GM19463 (cell line): ENCODE results near the gene TSKS.

Experiments used
- ATAC-seq: cut with Tn5 transposase; IDR thresholded peaks from one replicate; pipeline ENCODE4 v1.9.1; 2021; ENCODE audit warnings: mild to moderate bottlenecking, moderate library complexity; ENCODE audit not compliant: unreplicated experiment

TSKS gene, protein sequence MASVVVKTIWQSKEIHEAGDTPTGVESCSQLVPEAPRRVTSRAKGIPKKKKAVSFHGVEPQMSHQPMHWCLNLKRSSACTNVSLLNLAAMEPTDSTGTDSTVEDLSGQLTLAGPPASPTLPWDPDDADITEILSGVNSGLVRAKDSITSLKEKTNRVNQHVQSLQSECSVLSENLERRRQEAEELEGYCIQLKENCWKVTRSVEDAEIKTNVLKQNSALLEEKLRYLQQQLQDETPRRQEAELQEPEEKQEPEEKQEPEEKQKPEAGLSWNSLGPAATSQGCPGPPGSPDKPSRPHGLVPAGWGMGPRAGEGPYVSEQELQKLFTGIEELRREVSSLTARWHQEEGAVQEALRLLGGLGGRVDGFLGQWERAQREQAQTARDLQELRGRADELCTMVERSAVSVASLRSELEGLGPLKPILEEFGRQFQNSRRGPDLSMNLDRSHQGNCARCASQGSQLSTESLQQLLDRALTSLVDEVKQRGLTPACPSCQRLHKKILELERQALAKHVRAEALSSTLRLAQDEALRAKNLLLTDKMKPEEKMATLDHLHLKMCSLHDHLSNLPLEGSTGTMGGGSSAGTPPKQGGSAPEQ

DNA sequence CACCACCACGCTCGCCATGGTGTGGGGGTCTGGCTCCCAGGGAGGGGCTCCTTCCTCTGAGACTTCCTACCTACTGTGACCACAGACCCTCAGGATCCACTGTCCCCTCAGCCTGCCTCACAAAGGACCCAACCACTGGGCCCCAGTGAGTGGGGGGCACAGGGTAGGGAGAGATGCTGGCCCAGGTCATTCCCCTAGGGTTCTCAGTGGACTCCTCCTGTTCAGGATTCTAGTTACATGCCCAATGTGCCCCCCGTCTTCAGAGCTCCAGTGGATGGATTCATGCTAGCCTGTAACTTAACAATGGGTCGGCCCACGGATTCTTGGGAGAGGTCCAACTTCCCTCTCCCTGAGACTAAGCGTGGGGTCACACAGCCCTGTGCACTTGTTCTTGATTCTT, at the start of gene TSKS:
TSS of gene TSKS (minus strand) at position 77 of the 400 bp plus-strand sequence. CDS start at position 18, 59 bp downstream.
- ATAC-seq, result no peak

DNA sequence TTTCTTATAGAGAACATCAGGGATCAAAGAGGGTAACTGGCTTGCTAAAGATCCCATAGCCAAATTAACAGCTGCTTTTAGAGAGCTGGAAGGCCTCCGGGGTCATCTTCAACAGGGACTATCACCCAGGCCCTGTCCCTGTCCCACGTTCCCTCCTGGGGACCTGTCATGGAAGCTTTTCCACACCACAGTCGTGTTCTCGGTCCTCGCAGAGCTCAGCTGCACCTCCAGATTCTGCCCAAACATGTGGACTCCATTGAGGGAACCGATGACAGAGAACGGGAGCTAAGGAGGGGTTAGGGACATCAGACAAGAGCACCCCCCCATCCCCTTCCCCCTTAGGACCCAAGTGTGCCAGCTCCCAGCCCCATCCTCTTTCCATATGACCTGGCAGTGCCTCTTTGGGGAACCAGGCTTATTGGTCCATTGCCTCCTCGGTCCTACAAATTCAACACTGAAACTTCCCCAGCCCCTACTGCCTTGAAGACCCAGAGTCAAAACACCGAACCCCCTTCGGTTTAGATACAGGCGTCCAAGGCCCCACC, 49.4 kb upstream of the TSKS start:
- ATAC-seq, result no peak

DNA sequence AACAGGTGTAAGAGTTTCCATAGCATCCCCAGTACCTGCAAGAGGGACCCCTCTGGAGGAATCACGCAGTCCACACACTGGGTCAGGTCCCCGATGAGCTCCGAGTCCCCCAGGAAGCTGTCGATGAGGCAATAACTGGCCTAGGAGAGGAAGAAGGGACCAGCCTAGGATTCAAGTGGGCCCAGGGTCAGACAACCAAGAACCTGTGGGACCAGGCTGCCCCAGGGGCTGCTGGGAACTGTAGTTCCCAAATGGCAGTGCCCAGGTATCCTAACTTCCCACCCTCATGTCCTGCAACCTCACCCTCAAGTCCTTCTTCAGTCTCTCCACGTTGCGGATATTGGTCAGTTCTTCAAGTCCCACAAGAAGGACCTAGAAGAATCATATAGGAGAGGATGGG, 48.2 kb upstream of the TSKS start:
- ATAC-seq, result no peak

DNA sequence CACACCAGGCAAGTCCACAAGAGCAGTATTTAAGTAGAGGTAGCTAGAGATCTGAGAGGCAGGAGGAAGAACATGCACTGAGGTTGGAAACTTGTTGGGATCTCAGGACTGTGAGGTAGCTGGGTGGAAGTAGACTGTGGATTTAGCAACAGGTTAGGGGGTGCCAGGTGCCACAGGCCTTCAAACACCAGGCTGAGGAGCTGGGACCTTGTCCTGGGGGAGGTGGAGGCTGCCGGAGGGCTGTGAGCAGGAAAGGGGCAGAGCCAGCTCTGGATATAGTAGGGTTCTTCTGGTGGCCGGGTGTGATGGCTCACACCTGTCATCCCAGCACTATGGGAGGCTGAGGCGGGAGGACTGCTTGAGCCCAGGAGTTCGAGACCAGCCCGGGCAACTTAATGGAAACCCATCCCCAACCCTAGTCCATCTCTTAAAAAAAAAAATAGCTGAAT, 46.9 kb upstream of the TSKS start:
- ATAC-seq, result no peak

DNA sequence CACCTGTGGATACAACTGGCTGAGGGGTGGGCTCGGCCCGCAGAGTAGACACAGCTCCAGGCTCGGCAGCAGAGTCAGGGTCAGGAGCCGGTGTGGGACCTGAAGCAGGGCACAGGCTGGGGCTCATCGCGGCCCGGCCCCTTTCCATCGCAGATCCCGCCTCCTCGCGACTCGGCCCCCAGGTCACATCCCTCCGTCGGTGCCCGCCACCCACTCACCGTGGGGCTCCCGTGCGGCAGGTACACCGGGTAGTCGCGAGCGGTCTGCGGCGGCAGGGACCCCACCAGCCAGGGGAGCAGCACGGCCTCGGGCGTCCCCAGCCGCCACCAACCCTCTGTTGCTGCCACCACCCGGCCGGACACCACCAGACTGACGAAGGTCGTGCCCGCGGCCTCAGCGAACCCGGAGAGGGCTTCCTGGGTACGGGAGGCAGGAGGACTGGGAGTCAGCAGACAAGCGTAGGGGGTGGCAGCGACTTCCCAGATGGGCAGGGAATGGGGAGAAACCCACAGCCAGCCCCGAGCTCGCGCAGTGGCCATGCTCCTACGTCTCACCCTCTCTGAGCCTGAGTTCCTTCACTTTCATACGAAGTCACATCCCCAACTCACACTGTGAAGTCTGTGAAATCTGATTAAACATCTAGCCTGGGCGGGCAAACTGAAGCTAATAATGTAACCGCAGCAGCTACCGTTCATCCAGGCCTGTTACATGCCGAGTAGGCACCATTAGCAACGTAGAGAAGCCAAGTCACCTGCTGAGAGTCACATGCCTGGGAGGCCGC, 46.2 kb upstream of the TSKS start:
- ATAC-seq, result no peak

DNA sequence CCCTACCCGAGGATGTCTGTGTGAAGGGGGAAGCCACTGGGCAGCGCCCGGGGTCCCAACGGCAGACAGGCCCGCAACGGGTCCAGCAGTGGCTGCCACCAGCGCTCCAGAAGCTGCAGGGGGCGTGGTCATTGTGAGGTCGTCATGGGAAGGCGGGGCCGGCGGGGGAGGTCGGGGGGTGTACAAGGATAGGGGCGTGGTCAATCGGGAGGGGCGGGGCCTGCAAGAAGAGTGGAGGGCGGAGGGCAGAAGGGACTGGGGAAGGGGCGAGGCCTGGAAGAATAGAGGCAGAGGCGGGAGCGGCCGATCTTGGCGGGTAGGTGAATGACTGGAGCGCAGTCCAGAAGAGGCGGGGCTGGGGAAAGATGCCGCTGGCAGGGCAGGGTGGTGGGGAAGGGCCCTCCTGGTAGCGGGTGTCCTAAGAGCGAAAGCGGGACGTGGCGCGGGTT, 45.6 kb upstream of the TSKS start:
- ATAC-seq, result no peak

DNA sequence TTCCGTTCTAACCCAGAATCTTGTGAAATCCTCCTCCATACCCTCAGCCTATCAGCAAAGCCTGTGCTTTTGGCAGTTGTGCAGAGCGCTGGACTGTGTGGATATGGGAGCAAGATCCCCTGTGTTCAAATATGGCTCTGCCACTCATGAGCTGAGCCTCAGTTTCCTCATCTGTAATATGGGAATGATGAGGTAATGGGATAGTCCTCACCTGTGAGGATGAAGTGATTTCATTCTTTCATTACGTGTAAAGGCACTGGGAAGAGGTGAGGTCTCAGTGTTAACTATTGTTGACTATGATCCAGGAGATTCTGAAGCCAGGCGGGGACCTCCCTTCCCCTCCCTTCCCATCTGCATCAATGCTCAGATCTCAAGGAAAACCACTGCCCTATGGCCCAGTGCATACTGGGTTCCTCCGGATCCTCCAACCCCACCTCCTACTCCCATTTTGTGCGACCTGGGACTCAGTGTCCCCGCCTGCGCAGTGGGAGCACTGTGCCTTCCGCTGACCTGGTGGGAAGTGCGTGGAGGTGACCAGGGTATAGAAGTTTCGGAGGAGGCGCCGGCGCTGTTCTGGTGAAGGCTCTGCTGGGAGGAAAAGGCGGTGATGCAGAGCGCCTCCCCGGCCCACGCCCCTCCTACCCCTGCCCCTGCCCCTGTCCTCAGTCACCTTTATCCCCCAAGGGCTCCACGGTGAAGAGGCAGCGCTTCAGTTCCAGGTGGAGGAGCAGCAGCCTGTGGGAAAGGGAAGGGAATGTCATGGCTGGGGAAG, 45.0 kb upstream of the TSKS start:
- no peak for ATAC-seq

DNA sequence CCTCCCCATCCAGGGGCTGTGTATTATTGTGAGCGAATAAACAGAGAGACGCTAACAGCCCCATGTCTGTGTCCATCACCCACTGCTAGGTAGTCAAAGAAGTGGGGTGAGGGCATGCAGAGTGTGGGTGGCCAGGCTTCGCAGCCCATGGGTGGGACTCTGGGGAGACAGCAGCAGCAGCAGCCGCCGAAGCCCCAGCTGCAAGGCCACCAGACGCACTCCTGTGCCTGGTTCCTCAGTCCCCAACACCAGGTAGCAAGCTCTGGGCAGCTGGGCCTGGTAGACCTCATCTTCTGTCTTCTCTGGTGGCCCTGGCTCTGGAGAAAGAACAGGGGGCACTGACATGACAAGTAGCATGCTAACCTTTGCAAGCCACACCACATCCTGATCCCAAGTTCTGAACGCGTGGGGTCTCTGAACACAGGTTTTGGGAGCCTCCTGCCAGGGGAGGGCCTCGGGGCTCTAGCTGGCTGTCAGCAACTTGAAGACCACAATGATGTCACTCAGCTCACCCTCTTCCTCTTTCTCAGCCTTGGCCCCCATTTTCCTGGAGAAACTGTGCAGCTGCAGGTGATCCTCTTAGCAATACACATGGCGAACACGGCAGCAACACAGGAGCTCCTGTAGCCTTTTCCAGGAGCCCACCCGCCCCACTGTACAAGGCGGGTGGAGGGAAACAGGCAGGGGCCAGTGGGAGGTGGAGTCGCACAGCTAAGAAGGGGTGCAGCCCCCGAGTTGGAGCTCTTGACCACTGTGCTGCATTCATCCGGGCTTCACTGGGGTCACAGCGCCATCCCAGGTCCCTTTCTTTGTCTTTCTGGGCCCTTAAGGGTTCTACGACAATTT, 44.2 kb upstream of the TSKS start:
- no peak for ATAC-seq

DNA sequence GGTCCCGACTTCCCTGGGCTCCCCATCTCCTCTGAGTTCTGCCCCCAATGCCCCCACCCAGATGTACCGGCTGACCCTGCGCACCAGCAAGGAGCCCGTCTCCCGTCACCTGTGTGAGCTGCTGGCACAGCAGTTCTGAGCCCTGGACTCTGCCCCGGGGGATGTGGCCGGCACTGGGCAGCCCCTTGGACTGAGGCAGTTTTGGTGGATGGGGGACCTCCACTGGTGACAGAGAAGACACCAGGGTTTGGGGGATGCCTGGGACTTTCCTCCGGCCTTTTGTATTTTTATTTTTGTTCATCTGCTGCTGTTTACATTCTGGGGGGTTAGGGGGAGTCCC, 43.5 kb upstream of the TSKS start:
- ATAC-seq, result no peak

DNA sequence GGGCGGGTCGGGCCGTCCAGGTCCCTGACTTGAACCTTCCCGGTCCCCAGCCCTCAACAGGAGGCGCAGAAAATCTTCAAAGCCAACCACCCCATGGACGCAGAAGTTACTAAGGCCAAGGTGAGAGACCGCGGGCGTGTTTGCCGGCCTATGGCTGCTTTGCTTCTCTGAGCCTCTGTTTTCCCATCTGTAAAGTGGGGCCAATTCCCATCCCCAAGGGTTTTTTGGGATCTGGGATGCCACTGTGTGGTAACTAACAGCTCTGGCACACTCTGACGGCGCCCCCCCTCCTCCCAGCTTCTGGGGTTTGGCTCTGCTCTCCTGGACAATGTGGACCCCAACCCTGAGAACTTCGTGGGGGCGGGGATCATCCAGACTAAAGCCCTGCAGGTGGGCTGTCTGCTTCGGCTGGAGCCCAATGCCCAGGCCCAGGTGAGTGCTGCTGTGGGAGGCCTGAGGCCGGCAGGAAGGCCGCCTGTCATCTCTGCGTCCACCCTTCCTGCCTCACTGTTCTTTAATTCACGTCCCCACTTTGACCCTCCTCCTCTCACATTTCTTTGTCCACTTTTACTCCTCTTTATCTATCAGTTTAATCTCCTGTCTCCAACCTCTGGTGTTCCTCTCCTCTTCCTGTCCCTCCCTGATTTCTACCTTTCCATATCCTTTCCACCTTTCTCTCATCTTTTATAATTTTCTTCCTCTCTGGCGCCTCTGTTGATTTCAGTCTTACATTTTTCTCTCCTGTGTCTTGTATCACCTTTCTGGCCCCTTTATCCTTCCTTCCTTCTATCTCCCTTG, 42.9 kb upstream of the TSKS start:
- ATAC-seq, result no peak

DNA sequence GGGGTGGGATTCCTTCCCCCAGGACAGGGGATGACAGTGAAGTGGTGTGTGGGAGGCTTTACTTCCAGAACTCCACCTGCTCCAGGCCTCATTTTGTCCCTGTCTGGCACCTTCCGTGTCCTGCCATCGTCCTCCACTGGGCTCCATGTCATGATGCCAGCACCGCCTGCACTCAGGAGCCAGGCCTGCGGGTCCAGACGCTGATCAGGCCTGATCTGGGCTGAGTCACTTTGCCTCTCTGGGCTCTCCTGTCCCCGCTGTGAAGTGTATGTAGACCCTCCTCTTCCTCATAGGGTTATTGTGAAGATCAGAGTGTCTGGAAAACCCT, 40.4 kb upstream of the TSKS start:
- no peak for ATAC-seq

DNA sequence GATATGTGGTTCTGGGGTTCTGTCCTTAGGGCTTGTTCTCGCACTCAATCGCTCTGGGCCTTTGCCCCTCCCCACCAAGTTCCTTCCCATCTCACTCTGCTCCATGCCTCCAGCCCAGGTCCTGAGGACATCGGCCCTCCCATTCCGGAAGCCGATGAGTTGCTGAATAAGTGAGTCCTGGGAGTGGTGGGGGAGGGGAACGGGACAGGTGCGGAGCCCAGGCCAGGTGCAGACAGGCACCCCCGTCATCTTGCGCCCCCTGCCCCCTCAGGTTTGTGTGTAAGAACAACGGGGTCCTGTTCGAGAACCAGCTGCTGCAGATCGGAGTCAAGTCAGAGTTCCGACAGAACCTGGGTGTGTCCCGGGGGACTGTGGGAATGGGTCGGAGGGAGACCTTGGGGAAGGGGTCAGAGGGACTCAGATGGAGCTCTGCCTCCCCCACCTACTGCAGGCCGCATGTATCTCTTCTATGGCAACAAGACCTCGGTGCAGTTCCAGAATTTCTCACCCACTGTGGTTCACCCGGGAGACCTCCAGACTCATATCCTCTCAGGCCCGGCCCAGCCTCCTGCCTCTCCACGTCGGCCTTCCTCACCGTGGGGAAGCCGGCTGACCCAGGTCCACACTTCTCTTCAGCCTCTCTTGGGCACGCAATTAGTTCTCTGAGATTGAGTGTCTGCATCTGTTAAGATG, 39.9 kb upstream of the TSKS start:
- no peak for ATAC-seq

DNA sequence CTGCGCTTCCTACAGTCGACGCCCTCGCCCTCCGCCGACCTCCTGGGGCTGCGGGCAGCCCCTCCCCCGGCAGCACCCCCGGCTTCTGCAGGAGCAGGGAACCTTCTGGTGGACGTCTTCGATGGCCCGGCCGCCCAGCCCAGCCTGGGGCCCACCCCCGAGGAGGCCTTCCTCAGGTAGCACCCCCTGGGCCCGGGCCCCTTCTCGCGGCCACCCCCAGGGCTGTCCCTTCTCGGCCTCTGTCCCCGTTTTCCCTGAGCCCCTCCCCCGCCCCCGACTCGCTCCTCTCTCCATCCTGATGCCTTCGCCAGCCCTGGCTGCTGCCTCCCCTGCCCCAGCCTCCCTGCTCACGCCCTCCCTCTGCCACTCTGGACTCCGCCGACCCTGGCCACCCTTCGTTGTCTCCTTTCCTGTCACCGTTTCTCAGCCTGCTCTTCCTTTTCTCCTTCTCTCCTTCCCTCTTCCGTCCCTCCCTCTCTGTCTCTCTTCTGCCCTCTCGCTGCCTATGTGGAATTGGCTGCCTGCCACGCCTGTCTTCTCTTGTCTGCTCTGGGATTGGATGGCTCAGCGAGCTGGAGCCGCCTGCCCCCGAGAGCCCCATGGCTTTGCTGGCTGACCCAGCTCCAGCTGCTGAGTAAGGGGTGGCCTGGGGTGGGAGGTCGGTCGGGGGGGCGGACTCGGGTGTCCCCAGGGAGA, 39.0 kb upstream of the TSKS start:
- ATAC-seq, result no peak

DNA sequence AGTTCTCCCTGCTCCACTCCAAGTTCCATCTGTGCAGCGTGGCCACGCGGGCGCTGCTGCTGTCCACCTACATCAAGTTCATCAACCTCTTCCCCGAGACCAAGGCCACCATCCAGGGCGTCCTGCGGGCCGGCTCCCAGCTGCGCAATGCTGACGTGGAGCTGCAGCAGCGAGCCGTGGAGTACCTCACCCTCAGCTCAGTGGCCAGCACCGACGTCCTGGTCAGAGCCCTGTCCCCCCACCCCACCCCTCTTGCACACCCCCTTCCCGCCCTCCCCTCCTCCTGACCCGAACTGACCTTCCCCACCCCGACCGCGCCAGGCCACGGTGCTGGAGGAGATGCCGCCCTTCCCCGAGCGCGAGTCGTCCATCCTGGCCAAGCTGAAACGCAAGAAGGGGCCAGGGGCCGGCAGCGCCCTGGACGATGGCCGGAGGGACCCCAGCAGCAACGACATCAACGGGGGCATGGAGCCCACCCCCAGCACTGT, 38.3 kb upstream of the TSKS start:
- ATAC-seq, result no peak

DNA sequence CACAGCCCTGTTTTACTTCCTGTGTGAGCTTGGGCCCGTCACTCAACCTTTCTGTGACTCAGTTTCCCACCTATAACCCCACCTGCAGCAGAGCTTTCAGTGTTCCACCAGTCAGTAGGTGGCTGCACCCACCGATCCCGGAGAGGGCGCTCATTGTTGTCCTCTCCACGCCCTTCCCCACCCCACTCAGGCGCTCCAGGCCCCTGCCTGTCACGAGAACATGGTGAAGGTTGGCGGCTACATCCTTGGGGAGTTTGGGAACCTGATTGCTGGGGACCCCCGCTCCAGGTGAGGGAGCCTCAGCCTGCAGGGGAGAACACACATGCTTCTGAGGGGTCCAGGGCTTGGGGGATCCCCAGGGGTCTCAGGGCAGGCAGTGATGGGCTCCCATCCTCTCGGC, 37.7 kb upstream of the TSKS start:
- no peak for ATAC-seq

DNA sequence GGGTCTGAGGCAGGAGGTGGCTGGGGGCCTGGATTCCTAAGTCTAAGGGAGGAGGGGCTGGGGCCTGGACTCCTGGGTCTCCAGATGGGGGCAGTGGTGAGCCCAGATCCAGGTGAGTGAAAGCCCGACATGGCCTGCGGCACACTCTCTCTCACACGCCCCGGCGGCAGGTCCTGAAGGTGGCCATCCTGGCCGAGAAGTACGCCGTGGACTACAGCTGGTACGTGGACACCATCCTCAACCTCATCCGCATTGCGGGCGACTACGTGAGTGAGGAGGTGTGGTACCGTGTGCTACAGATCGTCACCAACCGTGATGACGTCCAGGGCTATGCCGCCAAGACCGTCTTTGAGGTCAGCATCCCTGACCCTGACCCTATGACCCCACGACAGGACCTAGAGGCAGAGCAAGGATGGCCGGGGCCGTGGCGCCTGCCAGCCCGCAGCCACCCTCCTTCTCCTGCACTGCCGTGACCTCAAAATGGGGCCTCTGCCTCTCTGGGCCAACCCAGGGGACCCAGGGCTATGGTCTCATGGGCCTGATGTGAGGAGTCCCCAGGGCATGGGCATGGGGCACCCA, 36.8 kb upstream of the TSKS start:
- no peak for ATAC-seq

DNA sequence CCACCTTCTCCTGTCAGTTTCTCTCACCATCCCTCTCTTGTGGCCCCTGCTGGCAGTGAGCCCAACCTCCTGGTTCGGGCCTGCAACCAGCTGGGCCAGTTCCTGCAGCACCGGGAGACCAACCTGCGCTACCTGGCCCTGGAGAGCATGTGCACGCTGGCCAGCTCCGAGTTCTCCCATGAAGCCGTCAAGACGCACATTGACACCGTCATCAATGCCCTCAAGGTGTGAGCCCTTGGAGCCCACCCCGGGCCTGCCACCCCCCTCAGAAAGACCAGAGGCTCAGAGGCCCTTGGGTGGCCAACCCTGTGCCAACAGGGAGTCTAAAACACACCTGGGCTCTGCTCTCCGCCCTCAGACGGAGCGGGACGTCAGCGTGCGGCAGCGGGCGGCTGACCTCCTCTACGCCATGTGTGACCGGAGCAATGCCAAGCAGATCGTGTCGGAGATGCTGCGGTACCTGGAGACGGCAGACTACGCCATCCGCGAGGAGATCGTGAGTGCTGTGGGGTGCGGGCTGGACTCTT, 36.2 kb upstream of the TSKS start:
- ATAC-seq, result no peak
